ENCODE measurements around the gene STK32C. TPM values are rescaled to one million over a fixed set of nuclear protein-coding genes. Genes with fewer than 3 reads are reported as not detected.

STK32C gene
- total RNA-seq, 1 donor from 2014 or later: 2.5 TPM

DNA sequence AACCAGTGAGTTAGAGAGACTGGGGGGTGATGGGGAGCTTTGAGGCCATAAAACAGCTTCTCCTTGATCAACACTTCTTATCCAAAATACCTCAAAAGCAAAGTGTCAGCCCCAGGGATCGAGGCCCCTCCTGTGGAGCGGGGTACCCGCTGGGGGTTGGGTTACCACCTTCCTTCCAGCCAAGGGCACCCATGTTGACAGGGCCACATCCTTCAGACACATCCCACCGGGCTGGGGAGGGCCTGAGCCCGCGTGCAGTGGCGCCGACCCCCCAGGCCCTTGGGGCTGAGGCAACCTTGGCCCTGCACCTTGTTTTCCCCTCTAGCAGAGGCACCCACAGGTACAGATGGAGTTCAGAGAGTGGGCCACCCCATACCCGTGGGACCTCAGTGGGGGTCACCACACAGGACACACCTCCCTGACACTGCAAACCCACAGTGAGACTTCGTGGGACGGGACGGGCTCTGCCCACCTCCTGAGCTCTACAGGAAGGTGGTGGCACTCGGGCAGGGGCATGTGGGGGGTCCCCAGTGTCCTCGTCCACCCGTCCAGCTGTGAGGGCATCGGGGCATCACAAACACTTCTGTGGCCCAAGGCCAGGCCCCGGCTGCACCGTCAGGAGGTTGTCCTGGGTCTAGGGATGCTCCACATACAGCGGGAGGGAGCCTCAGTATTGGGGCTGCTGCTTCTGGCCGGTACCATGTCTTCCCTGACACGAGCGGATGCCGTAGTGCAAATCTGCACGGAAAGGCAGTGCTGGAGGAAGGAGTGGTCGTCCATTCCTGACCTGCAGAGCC, 110.3 kb downstream of the STK32C start:
- Histone ChIP-seq H3F3A (ENCODE audit: low read depth) (no peaks in the 10 kb centered on the region), H3K4me3 (no peak overlapping the region), H3K9me3 (ENCODE audit: low read depth) (no peaks in the 10 kb centered on the region), H3K27ac (no peak overlapping the region), H3K79me2 (ENCODE audit: low read depth) (no peaks in the 10 kb centered on the region), H4K20me1 (ENCODE audit: low read depth) (peaks cover 20% of the 10 kb centered on the region), H3K27me3 (no peaks in the 10 kb centered on the region), H2AFZ (replicated peaks) (no peak overlapping the region), H3K9ac (no peak overlapping the region), H3K36me3 (no peaks in the 10 kb centered on the region), H3K4me2 (no peak overlapping the region), H3K4me1 (no peaks in the 10 kb centered on the region)
- no peaks in the 10 kb centered on the region for H3K27me3 Mint-ChIP-seq (ENCODE audit: insufficient read depth, low read depth)
- no peaks in the 10 kb centered on the region for H3K9me3 Mint-ChIP-seq
- no peak for DNase-seq (ENCODE audit: low spot score)
- no peak for TF ChIP-seq EZH2 (IDR thresholded peaks at IDR 0.05)
- no peak overlapping the region for H3K4me3 Mint-ChIP-seq
- H3K36me3 Mint-ChIP-seq: peaks cover 10% of the 10 kb centered on the region
- no peak overlapping the region for H3K27ac Mint-ChIP-seq
- no peaks in the 10 kb centered on the region for H3K4me1 Mint-ChIP-seq

DNA sequence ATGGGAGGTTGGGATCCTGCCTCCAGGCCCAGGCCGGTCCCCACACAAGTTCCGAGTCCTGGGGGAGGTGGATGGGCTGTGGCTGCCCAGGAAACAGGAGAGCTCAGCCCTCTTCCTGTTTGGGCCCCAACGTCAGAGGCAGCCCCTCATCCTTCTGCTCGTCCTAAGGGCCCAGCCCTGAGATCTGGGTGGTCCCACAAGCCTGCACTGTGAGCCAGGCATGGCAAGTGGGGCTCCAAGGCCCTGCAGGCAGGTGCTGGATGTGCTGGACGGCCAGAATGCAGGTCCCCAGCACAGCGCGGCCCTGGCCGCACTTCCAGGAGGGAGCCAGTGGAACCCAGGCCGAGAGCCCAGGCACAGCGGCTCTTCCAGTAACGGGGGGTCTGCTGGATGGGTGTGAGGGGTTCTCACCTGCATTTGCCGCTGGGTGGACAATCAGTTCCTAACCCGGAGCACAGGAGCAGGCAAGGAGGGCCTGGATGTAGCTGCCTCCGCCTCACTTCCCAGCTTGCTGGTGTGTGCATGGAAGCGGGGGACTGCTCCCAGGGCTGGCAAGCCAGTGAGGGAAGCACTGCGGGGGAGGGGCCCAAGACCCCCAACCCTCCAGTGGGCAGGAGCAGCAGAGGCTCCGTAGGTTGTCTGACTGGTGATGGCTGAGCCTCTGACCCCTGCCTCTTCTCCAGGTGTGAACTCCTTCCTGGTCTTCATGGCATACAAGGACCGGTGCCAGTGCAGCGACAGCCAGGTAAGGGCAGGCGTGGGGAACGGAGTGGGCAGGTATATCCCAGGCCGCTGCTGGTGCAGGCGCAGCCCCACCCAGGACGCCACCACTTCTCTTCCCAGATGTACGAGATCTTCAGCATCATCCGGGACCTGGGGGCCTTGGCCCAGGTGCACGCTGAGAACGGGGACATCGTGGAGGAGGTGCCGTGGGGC, 111.3 kb downstream of the STK32C start:
- no peaks in the 10 kb centered on the region for H3K79me2 ChIP-seq (ENCODE audit: low read depth)
- H3K4me3 Mint-ChIP-seq: no peak overlapping the region
- H3K4me1 Mint-ChIP-seq: no peaks in the 10 kb centered on the region
- no peaks in the 10 kb centered on the region for H3K9me3 ChIP-seq (ENCODE audit: low read depth)
- no peaks in the 10 kb centered on the region for H3K9me3 Mint-ChIP-seq
- H3K27ac ChIP-seq: no peak overlapping the region
- H3K36me3 Mint-ChIP-seq: peaks cover 14% of the 10 kb centered on the region
- no peak overlapping the region for H3K9ac ChIP-seq
- no peak overlapping the region for H2AFZ ChIP-seq (replicated peaks)
- no peak overlapping the region for H3K27ac Mint-ChIP-seq
- no peaks in the 10 kb centered on the region for H3F3A ChIP-seq (ENCODE audit: low read depth)
- H3K4me1 ChIP-seq: no peaks in the 10 kb centered on the region
- DNase-seq (ENCODE audit: low spot score): no peak
- H4K20me1 ChIP-seq (ENCODE audit: low read depth): peaks cover 20% of the 10 kb centered on the region
- no peaks in the 10 kb centered on the region for H3K27me3 ChIP-seq
- peaks cover 2% of the 10 kb centered on the region for H3K27me3 Mint-ChIP-seq (ENCODE audit: insufficient read depth, low read depth)
- no peaks in the 10 kb centered on the region for H3K36me3 ChIP-seq
- H3K4me2 ChIP-seq: no peak overlapping the region
- TF ChIP-seq, protein P1, sequence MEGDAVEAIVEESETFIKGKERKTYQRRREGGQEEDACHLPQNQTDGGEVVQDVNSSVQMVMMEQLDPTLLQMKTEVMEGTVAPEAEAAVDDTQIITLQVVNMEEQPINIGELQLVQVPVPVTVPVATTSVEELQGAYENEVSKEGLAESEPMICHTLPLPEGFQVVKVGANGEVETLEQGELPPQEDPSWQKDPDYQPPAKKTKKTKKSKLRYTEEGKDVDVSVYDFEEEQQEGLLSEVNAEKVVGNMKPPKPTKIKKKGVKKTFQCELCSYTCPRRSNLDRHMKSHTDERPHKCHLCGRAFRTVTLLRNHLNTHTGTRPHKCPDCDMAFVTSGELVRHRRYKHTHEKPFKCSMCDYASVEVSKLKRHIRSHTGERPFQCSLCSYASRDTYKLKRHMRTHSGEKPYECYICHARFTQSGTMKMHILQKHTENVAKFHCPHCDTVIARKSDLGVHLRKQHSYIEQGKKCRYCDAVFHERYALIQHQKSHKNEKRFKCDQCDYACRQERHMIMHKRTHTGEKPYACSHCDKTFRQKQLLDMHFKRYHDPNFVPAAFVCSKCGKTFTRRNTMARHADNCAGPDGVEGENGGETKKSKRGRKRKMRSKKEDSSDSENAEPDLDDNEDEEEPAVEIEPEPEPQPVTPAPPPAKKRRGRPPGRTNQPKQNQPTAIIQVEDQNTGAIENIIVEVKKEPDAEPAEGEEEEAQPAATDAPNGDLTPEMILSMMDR (IDR thresholded peaks at IDR 0.05): no peak
- H3K4me3 ChIP-seq: no peak overlapping the region

DNA sequence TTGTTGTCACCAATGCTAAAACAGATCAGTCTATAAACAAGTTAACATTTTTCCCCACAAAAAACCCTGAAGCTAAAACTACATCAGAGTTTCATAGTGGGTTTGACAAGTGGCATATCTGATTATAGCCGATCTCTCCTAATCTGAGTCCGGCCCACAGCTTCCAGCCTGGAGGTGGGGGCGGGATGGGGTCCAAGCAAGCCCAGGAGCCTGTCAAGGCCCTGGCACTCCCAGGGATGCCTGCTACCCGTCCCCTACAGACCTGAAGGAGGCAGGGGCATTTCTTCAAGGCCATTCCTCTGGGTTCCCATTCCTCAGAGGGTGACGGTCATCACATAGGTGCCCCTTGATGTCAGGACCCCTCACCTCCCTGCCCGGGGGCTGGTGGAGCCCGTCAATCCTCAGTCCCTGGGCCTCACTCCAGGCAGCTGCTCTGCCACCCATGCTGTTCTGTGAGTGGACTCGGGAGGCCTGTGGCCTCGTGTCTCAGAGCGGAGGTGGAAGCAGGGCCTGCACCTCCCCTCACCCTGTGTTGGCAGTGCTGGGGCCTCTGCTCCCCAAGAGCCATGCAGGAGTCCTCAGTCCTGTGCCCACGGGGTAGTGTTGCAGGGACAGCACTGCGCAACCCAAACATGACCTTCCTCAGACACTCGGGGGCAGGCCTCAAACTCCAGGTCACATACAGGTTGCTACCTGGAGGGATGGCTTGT, 112.2 kb downstream of the STK32C start:
- no peak overlapping the region for H3K4me3 ChIP-seq
- no peaks in the 10 kb centered on the region for H3K9me3 ChIP-seq (ENCODE audit: low read depth)
- H3K79me2 ChIP-seq (ENCODE audit: low read depth): no peaks in the 10 kb centered on the region
- H3K4me2 ChIP-seq: no peak overlapping the region
- no peaks in the 10 kb centered on the region for H3K27me3 ChIP-seq
- no peaks in the 10 kb centered on the region for H3K4me1 Mint-ChIP-seq
- DNase-seq (ENCODE audit: low spot score): no peak
- no peaks in the 10 kb centered on the region for H3F3A ChIP-seq (ENCODE audit: low read depth)
- no peaks in the 10 kb centered on the region for H3K9me3 Mint-ChIP-seq
- peaks cover 20% of the 10 kb centered on the region for H3K36me3 Mint-ChIP-seq
- H4K20me1 ChIP-seq (ENCODE audit: low read depth): peaks cover 22% of the 10 kb centered on the region
- no peak overlapping the region for H3K4me3 Mint-ChIP-seq
- H3K36me3 ChIP-seq: no peaks in the 10 kb centered on the region
- H3K9ac ChIP-seq: no peak overlapping the region
- peaks cover 2% of the 10 kb centered on the region for H3K27me3 Mint-ChIP-seq (ENCODE audit: insufficient read depth, low read depth)
- H3K27ac Mint-ChIP-seq: no peak overlapping the region
- no peak overlapping the region for H3K27ac ChIP-seq
- no peak overlapping the region for H2AFZ ChIP-seq (replicated peaks)
- H3K4me1 ChIP-seq: no peaks in the 10 kb centered on the region
- TF ChIP-seq, protein P1 (IDR thresholded peaks at IDR 0.05): no peak
- TF ChIP-seq EZH2phosphoT487 (IDR thresholded peaks at IDR 0.05) (no peak), EZH2 (IDR thresholded peaks at IDR 0.05) (no peak)

Data from neural progenitor cell (in vitro differentiated cells).